ENCODE measurements around the gene ZC2HC1C.

Gene ZC2HC1C

GRCh38 chr14:75048101-75048500, 21.3 kb upstream of the ZC2HC1C start:
- no peaks in the 10 kb centered on the region for H3K27me3 ChIP-seq (ENCODE audit: control insufficient read depth, low read length)
- no peaks in the 10 kb centered on the region for H4K20me1 ChIP-seq (ENCODE audit: control insufficient read depth, insufficient read depth, low read depth, low read length)
- H3K4me3 ChIP-seq (ENCODE audit: low read length), result no peak overlapping the region
- H3K4me2 ChIP-seq (ENCODE audit: low read length), result no peak overlapping the region
- peaks cover 26% of the 10 kb centered on the region for H3K4me1 ChIP-seq (ENCODE audit: control insufficient read depth, low read length)
- H3F3A ChIP-seq (ENCODE audit: control insufficient read depth, insufficient read depth), result peaks cover 9% of the 10 kb centered on the region
- no peaks in the 10 kb centered on the region for H3K9me3 ChIP-seq (ENCODE audit: control insufficient read depth, insufficient read depth, low read length)
- TF ChIP-seq EZH2phosphoT487 (IDR thresholded peaks at IDR 0.05; ENCODE audit: borderline replicate concordance, low read length) (no peak), CTCF (IDR thresholded peaks at IDR 0.05; ENCODE audit: low read depth, low read length, poor library complexity, severe bottlenecking) (no peak)
- no peak overlapping the region for H3K27ac ChIP-seq (ENCODE audit: low read depth, low read length)
- peaks cover 63% of the 10 kb centered on the region for H3K79me2 ChIP-seq (ENCODE audit: control insufficient read depth, low read length)
- H3K36me3 ChIP-seq (ENCODE audit: control insufficient read depth, low read length), result peaks cover 33% of the 10 kb centered on the region
- no peaks in the 10 kb centered on the region for H3K9me2 ChIP-seq (replicated peaks; ENCODE audit: control insufficient read depth, low read length)

- Histone ChIP-seq H3F3A (ENCODE audit: control insufficient read depth, insufficient read depth) (peaks cover 13% of the 10 kb centered on the region), H3K9me3 (ENCODE audit: control insufficient read depth, insufficient read depth, low read length) (no peaks in the 10 kb centered on the region), H3K36me3 (ENCODE audit: control insufficient read depth, low read length) (peaks cover 32% of the 10 kb centered on the region), H3K4me3 (ENCODE audit: low read length) (no peak overlapping the region), H3K4me2 (ENCODE audit: low read length) (peak overlapping the region; percentile 93; the same call in 1 of the 2 replicates), H3K4me1 (ENCODE audit: control insufficient read depth, low read length) (peaks cover 26% of the 10 kb centered on the region), H3K9me2 (replicated peaks; ENCODE audit: control insufficient read depth, low read length) (no peaks in the 10 kb centered on the region), H4K20me1 (ENCODE audit: control insufficient read depth, insufficient read depth, low read depth, low read length) (no peaks in the 10 kb centered on the region), H3K27ac (ENCODE audit: low read depth, low read length) (no peak overlapping the region), H3K27me3 (ENCODE audit: control insufficient read depth, low read length) (no peaks in the 10 kb centered on the region), H3K79me2 (ENCODE audit: control insufficient read depth, low read length) (peaks cover 61% of the 10 kb centered on the region)
- TF ChIP-seq CTCF (IDR thresholded peaks at IDR 0.05; ENCODE audit: low read depth, low read length, poor library complexity, severe bottlenecking), result no peak
- TF ChIP-seq EZH2phosphoT487 (IDR thresholded peaks at IDR 0.05; ENCODE audit: borderline replicate concordance, low read length), result no peak
Observed at GRCh38 chr14:75049136-75049535, 20.3 kb upstream of the ZC2HC1C start.

GRCh38 chr14:75049731-75050201, 19.7 kb upstream of the ZC2HC1C start:
- Histone ChIP-seq H3F3A (ENCODE audit: control insufficient read depth, insufficient read depth) (peaks cover 13% of the 10 kb centered on the region), H3K9me2 (replicated peaks; ENCODE audit: control insufficient read depth, low read length) (no peaks in the 10 kb centered on the region), H3K4me2 (ENCODE audit: low read length) (peak overlapping the region; percentile 93), H3K36me3 (ENCODE audit: control insufficient read depth, low read length) (peaks cover 29% of the 10 kb centered on the region), H3K79me2 (ENCODE audit: control insufficient read depth, low read length) (peaks cover 55% of the 10 kb centered on the region), H3K27me3 (ENCODE audit: control insufficient read depth, low read length) (no peaks in the 10 kb centered on the region), H3K4me3 (ENCODE audit: low read length) (peak overlapping the region; percentile 89), H3K4me1 (ENCODE audit: control insufficient read depth, low read length) (peaks cover 26% of the 10 kb centered on the region), H4K20me1 (ENCODE audit: control insufficient read depth, insufficient read depth, low read depth, low read length) (no peaks in the 10 kb centered on the region), H3K27ac (ENCODE audit: low read depth, low read length) (no peak overlapping the region), H3K9me3 (ENCODE audit: control insufficient read depth, insufficient read depth, low read length) (no peaks in the 10 kb centered on the region)
- no peak for TF ChIP-seq EZH2phosphoT487 (IDR thresholded peaks at IDR 0.05; ENCODE audit: borderline replicate concordance, low read length)
- no peak for TF ChIP-seq CTCF (IDR thresholded peaks at IDR 0.05; ENCODE audit: low read depth, low read length, poor library complexity, severe bottlenecking)
